DND-41 (cell line): Measurements from ENCODE around the gene PTPN6.

Source experiments
- ATAC-seq: fragments of 200-7000 bp; cut with Tn5 transposase; 3 replicates; pipeline ENCODE4 v1.9.1; 2021; ENCODE audit warnings: low read depth; ENCODE audit not compliant: insufficient read depth
- DNase-seq: peaks from one replicate; pipeline ENCODE4 v3.0.0-alpha.2; 2020
- H2AFZ ChIP-seq: 2 replicates; pipeline ENCODE4 v1.6.0; 2012; ENCODE audit warnings: low read depth, low read length
- H3K27ac ChIP-seq: 2 replicates; pipeline ENCODE4 v1.5.1; 2012; ENCODE audit warnings: low read length, inconsistent platforms
- H3K27me3 ChIP-seq: fragments of 200-600 bp; sonication (generic); 2 replicates; pipeline ENCODE4 v1.6.0; 2012; ENCODE audit warnings: low read length, mild to moderate bottlenecking, inconsistent platforms; ENCODE audit not compliant: insufficient read depth, poor library complexity
- H3K36me3 ChIP-seq: 2 replicates; pipeline ENCODE4 v1.5.1; 2012; ENCODE audit warnings: low read length, inconsistent platforms; ENCODE audit not compliant: insufficient read depth
- H3K4me1 ChIP-seq: 2 replicates; pipeline ENCODE4 v1.5.1; 2012; ENCODE audit warnings: mild to moderate bottlenecking, low read length; ENCODE audit not compliant: insufficient read depth
- H3K4me2 ChIP-seq: 2 replicates; pipeline ENCODE4 v1.6.0; 2012; ENCODE audit warnings: mild to moderate bottlenecking, moderate library complexity, low read length, inconsistent platforms; ENCODE audit not compliant: insufficient read depth
- H3K4me3 ChIP-seq, 2 experiments: fragments of 200-600 bp in 1 of 2; shearing (Covaris generic) in 1 of 2; 2 replicates each; pipeline ENCODE4 v1.5.1; 2012 to 2016; ENCODE audit warnings: inconsistent platforms in 2 of 2, low read length in 2 of 2, mild to moderate bottlenecking in 2 of 2, low read depth in 1 of 2, moderate library complexity in 1 of 2
- H3K79me2 ChIP-seq: 2 replicates; pipeline ENCODE4 v1.6.0; 2012; ENCODE audit warnings: low read length, inconsistent platforms; ENCODE audit not compliant: insufficient read depth
- H3K9ac ChIP-seq: 2 replicates; pipeline ENCODE4 v1.6.0; 2012; ENCODE audit warnings: low read depth, mild to moderate bottlenecking, inconsistent platforms, low read length, moderate library complexity
- H3K9me3 ChIP-seq: 2 replicates; pipeline ENCODE4 v1.5.1; 2012; ENCODE audit warnings: low read length, moderate library complexity, mild to moderate bottlenecking, inconsistent platforms; ENCODE audit not compliant: insufficient read depth, severe bottlenecking
- H4K20me1 ChIP-seq: 2 replicates; pipeline ENCODE4 v1.6.0; 2012; ENCODE audit warnings: low read length; ENCODE audit not compliant: insufficient read depth
- CTCF ChIP-seq: IDR thresholded peaks from 2 replicates; pipeline ENCODE4 v1.5.1; 2012; ENCODE audit warnings: borderline replicate concordance, low read length, moderate library complexity, mild to moderate bottlenecking; ENCODE audit not compliant: poor library complexity, severe bottlenecking; ENCODE audit errors: extremely low read depth
- EZH2 ChIP-seq: IDR thresholded peaks from 3 replicates; pipeline ENCODE4 v1.6.1; 2012; ENCODE audit warnings: borderline replicate concordance, low read depth, mild to moderate bottlenecking, moderate library complexity, low read length, inconsistent platforms; ENCODE audit not compliant: severe bottlenecking

Gene PTPN6

GRCh38 chr12:6921996-6922946 is 28.9 kb upstream of the PTPN6 start:
- H3K4me3 ChIP-seq: no peak overlapping the region
- H3K27me3 ChIP-seq: no peaks in the 10 kb centered on the region
- H4K20me1 ChIP-seq: no peaks in the 10 kb centered on the region
- no peaks in the 10 kb centered on the region for H3K9me3 ChIP-seq
- H3K79me2 ChIP-seq: peaks cover 4% of the 10 kb centered on the region
- H3K27ac ChIP-seq: no peak overlapping the region
- H2AFZ ChIP-seq: no peak overlapping the region
- no peak overlapping the region for H3K9ac ChIP-seq
- DNase-seq: no peak
- peaks cover 36% of the 10 kb centered on the region for H3K4me1 ChIP-seq
- peaks cover 56% of the 10 kb centered on the region for H3K36me3 ChIP-seq
- no peak for ATAC-seq
- TF ChIP-seq CTCF (no peak), EZH2 (no peak)
- H3K4me2 ChIP-seq: no peak overlapping the region

GRCh38 chr12:6923003-6923732 is 28.0 kb upstream of the PTPN6 start:
- peaks cover 38% of the 10 kb centered on the region for H3K4me1 ChIP-seq
- H3K4me3 ChIP-seq: no peak overlapping the region
- H3K27ac ChIP-seq: no peak overlapping the region
- DNase-seq (no peak), ATAC-seq (no peak)
- H3K79me2 ChIP-seq: peaks cover 11% of the 10 kb centered on the region
- no peak overlapping the region for H3K9ac ChIP-seq
- no peak overlapping the region for H3K4me2 ChIP-seq
- H4K20me1 ChIP-seq: no peaks in the 10 kb centered on the region
- H3K36me3 ChIP-seq: peaks cover 49% of the 10 kb centered on the region
- no peaks in the 10 kb centered on the region for H3K27me3 ChIP-seq
- H2AFZ ChIP-seq: no peak overlapping the region
- H3K9me3 ChIP-seq: no peaks in the 10 kb centered on the region
- TF ChIP-seq EZH2 (no peak), CTCF (no peak)

GRCh38 chr12:6923851-6924250 is 27.3 kb upstream of the PTPN6 start:
- H2AFZ ChIP-seq: no peak overlapping the region

More at GRCh38 chr12:6923851-6924250, 27.3 kb upstream of the PTPN6 start:
- Histone ChIP-seq H3K36me3 (peaks cover 46% of the 10 kb centered on the region), H3K4me2 (peak overlapping the region; percentile 59; the same call in 1 of the 2 replicates), H4K20me1 (0 out of 2 replicates have a peak, but pooled peaks cover under 1% of the 10 kb centered on the region), H3K79me2 (peaks cover 18% of the 10 kb centered on the region), H3K9ac (peak overlapping the region; percentile 49; the same call in 1 of the 2 replicates), H3K4me1 (peaks cover 42% of the 10 kb centered on the region), H3K27me3 (no peaks in the 10 kb centered on the region), H3K27ac (no peak overlapping the region), H3K9me3 (no peaks in the 10 kb centered on the region), H3K4me3 (no peak overlapping the region)
- ATAC-seq: no peak
- DNase-seq: no peak
- TF ChIP-seq EZH2 (no peak), CTCF (no peak)
